LNCaP clone FGC (cell line): Measurements from ENCODE around the gene CACNA1D.

Source experiments
- DNase-seq: peaks from one replicate; pipeline ENCODE4 v3.0.0-alpha.2; 2011; ENCODE audit warnings: low read depth
- H3K4me3 ChIP-seq: 2 replicates; pipeline ENCODE4 v1.5.1; 2011; ENCODE audit warnings: mild to moderate bottlenecking, low read depth, low read length, control low read depth
- TF ChIP-seq, protein P1 (sequence below): IDR thresholded peaks from 2 replicates; pipeline ENCODE4 v1.5.1; 2012; ENCODE audit warnings: mild to moderate bottlenecking; ENCODE audit not compliant: control insufficient read depth, insufficient read depth; ENCODE audit errors: extremely low read depth

The CACNA1D gene

GRCh38 chr3:53794597-53794996, 300.2 kb downstream of the CACNA1D start:
- TF ChIP-seq, protein P1, sequence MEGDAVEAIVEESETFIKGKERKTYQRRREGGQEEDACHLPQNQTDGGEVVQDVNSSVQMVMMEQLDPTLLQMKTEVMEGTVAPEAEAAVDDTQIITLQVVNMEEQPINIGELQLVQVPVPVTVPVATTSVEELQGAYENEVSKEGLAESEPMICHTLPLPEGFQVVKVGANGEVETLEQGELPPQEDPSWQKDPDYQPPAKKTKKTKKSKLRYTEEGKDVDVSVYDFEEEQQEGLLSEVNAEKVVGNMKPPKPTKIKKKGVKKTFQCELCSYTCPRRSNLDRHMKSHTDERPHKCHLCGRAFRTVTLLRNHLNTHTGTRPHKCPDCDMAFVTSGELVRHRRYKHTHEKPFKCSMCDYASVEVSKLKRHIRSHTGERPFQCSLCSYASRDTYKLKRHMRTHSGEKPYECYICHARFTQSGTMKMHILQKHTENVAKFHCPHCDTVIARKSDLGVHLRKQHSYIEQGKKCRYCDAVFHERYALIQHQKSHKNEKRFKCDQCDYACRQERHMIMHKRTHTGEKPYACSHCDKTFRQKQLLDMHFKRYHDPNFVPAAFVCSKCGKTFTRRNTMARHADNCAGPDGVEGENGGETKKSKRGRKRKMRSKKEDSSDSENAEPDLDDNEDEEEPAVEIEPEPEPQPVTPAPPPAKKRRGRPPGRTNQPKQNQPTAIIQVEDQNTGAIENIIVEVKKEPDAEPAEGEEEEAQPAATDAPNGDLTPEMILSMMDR: no peak
- no peak for DNase-seq
- H3K4me3 ChIP-seq: no peak overlapping the region

DNA sequence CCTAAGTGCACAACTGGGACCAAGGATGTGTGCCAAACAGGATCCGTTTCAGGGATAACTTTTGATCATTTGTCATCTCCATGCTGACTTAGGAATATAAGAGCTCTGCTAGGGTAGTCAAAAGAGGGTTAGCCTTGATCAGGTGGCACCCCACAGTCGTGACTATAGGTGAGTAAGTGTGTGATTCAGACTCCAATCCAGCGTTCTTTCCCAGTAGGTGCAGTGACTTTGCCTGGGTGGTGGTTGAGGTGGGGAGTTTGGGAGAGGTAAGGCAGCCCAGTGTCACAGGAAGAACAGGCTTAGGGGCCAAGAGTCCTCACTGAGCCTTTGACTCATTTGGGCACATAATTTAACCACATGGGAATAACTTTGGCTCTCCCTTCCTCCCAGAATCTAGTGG, 300.8 kb downstream of the CACNA1D start:
- DNase-seq: no peak
- no peak overlapping the region for H3K4me3 ChIP-seq
- TF ChIP-seq, protein P1: no peak

DNA sequence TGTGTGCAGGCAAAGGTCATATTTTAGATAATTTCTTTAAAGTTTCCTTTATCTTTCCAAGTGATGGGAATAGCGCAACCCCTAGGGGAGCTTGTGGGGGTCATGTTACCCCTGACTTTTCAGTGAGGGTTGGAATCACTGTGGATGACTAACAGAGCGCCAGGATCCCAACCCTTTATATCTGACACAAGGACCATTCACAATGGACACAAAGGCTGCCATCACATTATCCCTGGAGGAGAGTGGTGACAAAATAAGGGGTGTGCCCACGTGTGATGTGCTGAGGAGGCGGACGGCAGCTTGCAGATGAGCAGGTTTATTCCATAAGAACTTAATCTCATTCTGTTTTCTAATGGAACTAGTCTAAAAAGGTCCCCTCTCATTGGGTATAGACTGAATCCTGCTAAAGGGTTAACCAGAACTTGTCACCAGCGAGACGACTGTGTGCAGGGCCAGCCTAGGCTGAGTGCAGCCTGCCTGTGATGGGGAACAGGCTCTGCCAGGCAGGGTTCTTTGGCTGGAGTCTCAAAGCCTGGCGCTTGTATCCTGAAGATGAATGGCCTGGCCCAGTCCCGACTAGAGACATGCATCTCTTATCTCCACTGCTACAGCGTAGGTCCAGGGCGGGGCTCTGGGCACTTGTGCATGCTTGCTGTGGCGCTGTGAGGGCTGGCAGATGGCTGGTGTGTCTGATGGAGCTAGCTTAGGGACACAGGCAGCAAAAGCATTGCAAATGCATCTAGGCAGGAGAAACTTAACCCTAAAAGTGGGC, 301.6 kb downstream of the CACNA1D start:
- DNase-seq: no peak
- TF ChIP-seq, protein P1: no peak

GRCh38 chr3:53798144-53798543, 303.7 kb downstream of the CACNA1D start:
- DNase-seq: no peak
- TF ChIP-seq, protein P1: no peak
- H3K4me3 ChIP-seq: no peak overlapping the region

More for the DNA sequence above, 301.6 kb downstream of the CACNA1D start:
- no peak overlapping the region for H3K4me3 ChIP-seq

- H3K4me3 ChIP-seq: no peak overlapping the region
- TF ChIP-seq, protein P1: no peak
- no peak for DNase-seq
These were observed 305.0 kb downstream of the CACNA1D start for GRCh38 chr3:53799338-53799865.

DNA sequence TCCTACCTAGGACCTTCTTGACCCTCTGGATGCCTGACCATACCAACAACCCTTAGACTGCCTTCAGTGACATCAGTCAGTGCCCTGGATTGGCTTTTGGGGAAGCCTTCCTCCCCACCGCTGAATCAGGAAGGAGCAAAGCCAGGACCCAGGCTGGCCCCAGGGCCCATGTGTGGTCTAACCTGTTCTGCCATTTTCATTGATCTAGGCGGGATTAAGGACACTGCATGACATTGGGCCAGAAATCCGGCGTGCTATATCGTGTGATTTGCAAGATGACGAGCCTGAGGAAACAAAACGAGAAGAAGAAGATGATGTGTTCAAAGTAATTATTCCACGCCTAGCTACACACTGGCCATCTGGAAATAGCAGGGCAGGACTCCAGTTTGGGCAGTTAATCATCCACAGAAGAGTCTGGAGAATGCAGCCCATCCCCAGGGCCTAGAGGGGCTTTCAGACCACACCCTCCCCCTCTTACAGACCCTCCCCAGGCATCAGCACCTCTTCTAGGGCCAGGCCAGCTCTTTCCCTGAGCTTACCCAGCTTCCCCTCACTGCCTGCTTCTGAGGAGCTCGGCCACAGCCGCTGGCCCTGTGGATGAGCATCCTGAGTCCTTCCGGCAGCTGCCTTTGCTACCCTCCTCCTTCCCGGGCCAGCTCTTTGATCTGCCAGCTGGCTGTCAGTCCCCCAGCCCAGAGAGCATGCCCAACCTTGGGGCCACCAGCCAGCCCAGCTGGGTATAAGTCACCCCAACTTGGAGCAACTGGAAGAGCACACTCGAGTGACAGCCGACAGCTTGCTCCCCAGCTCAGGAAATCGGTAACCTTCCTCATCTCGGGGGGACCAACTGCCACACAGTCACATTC, 305.9 kb downstream of the CACNA1D start:
- peak; percentile 27 for DNase-seq
- no peak overlapping the region for H3K4me3 ChIP-seq
- TF ChIP-seq, protein P1: no peak
